ENCODE measurements around the gene MUCL1.
"Not testable (repeated sequence)": the region's sequence is repeated elsewhere in the genome, so short reads cannot be mapped to it uniquely, and the experiment has no call there.

The MUCL1 gene

GRCh38 chr12:54879150-54879549, 24.8 kb downstream of the MUCL1 start:
- Histone ChIP-seq H2AFZ (ENCODE audit: insufficient read depth, low read length, poor library complexity) (no peak overlapping the region), H3K4me3 (ENCODE audit: low read depth, low read length) (no peak overlapping the region), H3K14ac (ENCODE audit: low read length) (no peak overlapping the region), H3K9ac (ENCODE audit: low read length) (no peak overlapping the region), H3K79me2 (ENCODE audit: control insufficient read depth, insufficient read depth, low read length, poor library complexity) (no peaks in the 10 kb centered on the region), H2BK12ac (ENCODE audit: low read length) (no peak overlapping the region), H3K79me1 (ENCODE audit: low read length) (no peaks in the 10 kb centered on the region), H3K4me1 (ENCODE audit: control insufficient read depth in 1 of 2, insufficient read depth in 2 of 2, low read length in 2 of 2) (no peaks in the 10 kb centered on the region), H3K18ac (ENCODE audit: low read length) (no peak overlapping the region), H2AK5ac (ENCODE audit: low read length) (no peak overlapping the region), H3K9me3 (ENCODE audit: insufficient read depth, low read depth, low read length) (no peaks in the 10 kb centered on the region), H3K36me3 (ENCODE audit: control insufficient read depth in 1 of 2, insufficient read depth in 2 of 2, low read length in 2 of 2) (no peaks in the 10 kb centered on the region), H4K91ac (ENCODE audit: low read depth, low read length) (no peak overlapping the region), H3K4me2 (ENCODE audit: low read length) (no peak overlapping the region), H4K8ac (ENCODE audit: low read depth, low read length) (no peak overlapping the region), H3K4ac (ENCODE audit: low read depth, low read length) (no peak overlapping the region), H2BK5ac (ENCODE audit: low read depth, low read length, poor library complexity) (no peak overlapping the region), H2BK120ac (ENCODE audit: insufficient read depth, low read length, poor library complexity) (no peak overlapping the region), H4K12ac (ENCODE audit: low read depth, low read length) (no peak overlapping the region), H3K27ac (ENCODE audit: low read depth, low read length) (no peak overlapping the region), H3K27me3 (ENCODE audit: insufficient read depth, low read length) (no peaks in the 10 kb centered on the region), H3K23ac (ENCODE audit: low read length) (no peak overlapping the region)
- no CpG with 5 or more reads among the region's 3 CpGs for WGBS (ENCODE audit: extremely low coverage, insufficient coverage, insufficient read length)
- no peak for DNase-seq

- Histone ChIP-seq H3K4me1 (ENCODE audit: control insufficient read depth in 1 of 2, insufficient read depth in 2 of 2, low read length in 2 of 2) (no peaks in the 10 kb centered on the region), H3K4me2 (ENCODE audit: low read length) (no peak overlapping the region), H4K91ac (ENCODE audit: low read depth, low read length) (no peak overlapping the region), H4K12ac (ENCODE audit: low read depth, low read length) (no peak overlapping the region), H2AK5ac (ENCODE audit: low read length) (no peak overlapping the region), H4K8ac (ENCODE audit: low read depth, low read length) (no peak overlapping the region), H3K14ac (ENCODE audit: low read length) (no peak overlapping the region), H2BK12ac (ENCODE audit: low read length) (no peak overlapping the region), H3K23ac (ENCODE audit: low read length) (no peak overlapping the region), H3K27ac (ENCODE audit: low read depth, low read length) (no peak overlapping the region), H2BK120ac (ENCODE audit: insufficient read depth, low read length, poor library complexity) (no peak overlapping the region), H2AFZ (ENCODE audit: insufficient read depth, low read length, poor library complexity) (no peak overlapping the region), H3K79me1 (ENCODE audit: low read length) (no peaks in the 10 kb centered on the region), H3K9ac (ENCODE audit: low read length) (no peak overlapping the region), H3K18ac (ENCODE audit: low read length) (no peak overlapping the region), H3K9me3 (ENCODE audit: insufficient read depth, low read depth, low read length) (no peaks in the 10 kb centered on the region), H3K79me2 (ENCODE audit: control insufficient read depth, insufficient read depth, low read length, poor library complexity) (no peaks in the 10 kb centered on the region), H3K4ac (ENCODE audit: low read depth, low read length) (no peak overlapping the region), H2BK5ac (ENCODE audit: low read depth, low read length, poor library complexity) (no peak overlapping the region), H3K27me3 (ENCODE audit: insufficient read depth, low read length) (no peaks in the 10 kb centered on the region), H3K4me3 (ENCODE audit: low read depth, low read length) (no peak overlapping the region), H3K36me3 (ENCODE audit: control insufficient read depth in 1 of 2, insufficient read depth in 2 of 2, low read length in 2 of 2) (no peaks in the 10 kb centered on the region)
- no peak for DNase-seq
Observed at GRCh38 chr12:54879579-54879978, 25.3 kb downstream of the MUCL1 start.

- H4K91ac ChIP-seq (ENCODE audit: low read depth, low read length) = no peak overlapping the region
- H3K4ac ChIP-seq (ENCODE audit: low read depth, low read length) = no peak overlapping the region
- H3K4me1 ChIP-seq (ENCODE audit: control insufficient read depth in 1 of 2, insufficient read depth in 2 of 2, low read length in 2 of 2) = no peaks in the 10 kb centered on the region
- no peak for DNase-seq
- H2AK5ac ChIP-seq (ENCODE audit: low read length) = no peak overlapping the region
- no peak overlapping the region for H3K27ac ChIP-seq (ENCODE audit: low read depth, low read length)
- H3K79me1 ChIP-seq (ENCODE audit: low read length) = no peaks in the 10 kb centered on the region
- H3K4me3 ChIP-seq (ENCODE audit: low read depth, low read length) = no peak overlapping the region
- no CpG with 5 or more reads among the region's 2 CpGs for WGBS (ENCODE audit: extremely low coverage, insufficient coverage, insufficient read length)
- H2BK120ac ChIP-seq (ENCODE audit: insufficient read depth, low read length, poor library complexity) = no peak overlapping the region
- no peak overlapping the region for H3K9ac ChIP-seq (ENCODE audit: low read length)
- H4K8ac ChIP-seq (ENCODE audit: low read depth, low read length) = no peak overlapping the region
- no peak overlapping the region for H3K4me2 ChIP-seq (ENCODE audit: low read length)
- no peaks in the 10 kb centered on the region for H3K36me3 ChIP-seq (ENCODE audit: control insufficient read depth in 1 of 2, insufficient read depth in 2 of 2, low read length in 2 of 2)
- H2BK12ac ChIP-seq (ENCODE audit: low read length) = no peak overlapping the region
- H3K9me3 ChIP-seq (ENCODE audit: insufficient read depth, low read depth, low read length) = no peaks in the 10 kb centered on the region
- H3K18ac ChIP-seq (ENCODE audit: low read length) = no peak overlapping the region
- H2AFZ ChIP-seq (ENCODE audit: insufficient read depth, low read length, poor library complexity) = no peak overlapping the region
- H3K23ac ChIP-seq (ENCODE audit: low read length) = no peak overlapping the region
- H3K27me3 ChIP-seq (ENCODE audit: insufficient read depth, low read length) = no peaks in the 10 kb centered on the region
- no peaks in the 10 kb centered on the region for H3K79me2 ChIP-seq (ENCODE audit: control insufficient read depth, insufficient read depth, low read length, poor library complexity)
- no peak overlapping the region for H2BK5ac ChIP-seq (ENCODE audit: low read depth, low read length, poor library complexity)
- H4K12ac ChIP-seq (ENCODE audit: low read depth, low read length) = no peak overlapping the region
- no peak overlapping the region for H3K14ac ChIP-seq (ENCODE audit: low read length)
Observed at GRCh38 chr12:54882079-54882478, 27.8 kb downstream of the MUCL1 start.

- not testable (repeated sequence) for DNase-seq; H2BK12ac ChIP-seq (ENCODE audit: low read length); H3K9ac ChIP-seq (ENCODE audit: low read length); H3K4me3 ChIP-seq (ENCODE audit: low read depth, low read length); H3K18ac ChIP-seq (ENCODE audit: low read length); H4K8ac ChIP-seq (ENCODE audit: low read depth, low read length); H2BK120ac ChIP-seq (ENCODE audit: insufficient read depth, low read length, poor library complexity); H2BK5ac ChIP-seq (ENCODE audit: low read depth, low read length, poor library complexity); H3K79me1 ChIP-seq (ENCODE audit: low read length); H4K91ac ChIP-seq (ENCODE audit: low read depth, low read length); H3K23ac ChIP-seq (ENCODE audit: low read length); H3K79me2 ChIP-seq (ENCODE audit: control insufficient read depth, insufficient read depth, low read length, poor library complexity); H3K4me2 ChIP-seq (ENCODE audit: low read length); H3K14ac ChIP-seq (ENCODE audit: low read length); H3K27me3 ChIP-seq (ENCODE audit: insufficient read depth, low read length); H3K36me3 ChIP-seq (ENCODE audit: control insufficient read depth in 1 of 2, insufficient read depth in 2 of 2, low read length in 2 of 2); H3K4me1 ChIP-seq (ENCODE audit: control insufficient read depth in 1 of 2, insufficient read depth in 2 of 2, low read length in 2 of 2); H3K9me3 ChIP-seq (ENCODE audit: insufficient read depth, low read depth, low read length); H4K12ac ChIP-seq (ENCODE audit: low read depth, low read length); H2AFZ ChIP-seq (ENCODE audit: insufficient read depth, low read length, poor library complexity); H3K4ac ChIP-seq (ENCODE audit: low read depth, low read length); H2AK5ac ChIP-seq (ENCODE audit: low read length); H3K27ac ChIP-seq (ENCODE audit: low read depth, low read length)
- WGBS (ENCODE audit: extremely low coverage, insufficient coverage, insufficient read length) = no CpG with 5 or more reads among the region's 1 CpG
Observed at GRCh38 chr12:54882597-54882996, 28.3 kb downstream of the MUCL1 start.

- H4K12ac ChIP-seq (ENCODE audit: low read depth, low read length); H3K9ac ChIP-seq (ENCODE audit: low read length); H4K91ac ChIP-seq (ENCODE audit: low read depth, low read length); H4K8ac ChIP-seq (ENCODE audit: low read depth, low read length); H3K79me1 ChIP-seq (ENCODE audit: low read length); H2BK12ac ChIP-seq (ENCODE audit: low read length); H3K4me2 ChIP-seq (ENCODE audit: low read length); H3K9me3 ChIP-seq (ENCODE audit: insufficient read depth, low read depth, low read length); H3K23ac ChIP-seq (ENCODE audit: low read length); H3K18ac ChIP-seq (ENCODE audit: low read length); H3K27ac ChIP-seq (ENCODE audit: low read depth, low read length); DNase-seq; H2AFZ ChIP-seq (ENCODE audit: insufficient read depth, low read length, poor library complexity); H2AK5ac ChIP-seq (ENCODE audit: low read length); H2BK120ac ChIP-seq (ENCODE audit: insufficient read depth, low read length, poor library complexity); H3K27me3 ChIP-seq (ENCODE audit: insufficient read depth, low read length); H3K14ac ChIP-seq (ENCODE audit: low read length); H3K36me3 ChIP-seq (ENCODE audit: control insufficient read depth in 1 of 2, insufficient read depth in 2 of 2, low read length in 2 of 2); H3K4me3 ChIP-seq (ENCODE audit: low read depth, low read length); H2BK5ac ChIP-seq (ENCODE audit: low read depth, low read length, poor library complexity); H3K4me1 ChIP-seq (ENCODE audit: control insufficient read depth in 1 of 2, insufficient read depth in 2 of 2, low read length in 2 of 2); H3K4ac ChIP-seq (ENCODE audit: low read depth, low read length); H3K79me2 ChIP-seq (ENCODE audit: control insufficient read depth, insufficient read depth, low read length, poor library complexity): not testable (repeated sequence)
- WGBS (ENCODE audit: extremely low coverage, insufficient coverage, insufficient read length) = no CpG with 5 or more reads among the region's 11 CpGs
Observed at GRCh38 chr12:54888428-54888827, 34.1 kb downstream of the MUCL1 start.

Data from trophoblast cell (in vitro differentiated cells and primary cell).